ENCODE results near the gene MAP3K12.

GRCh38 chr12:53450936-53451335 lies 48.3 kb downstream of the MAP3K12 start:
- no peak for TF ChIP-seq CTCF (IDR thresholded peaks at IDR 0.05)
- TF ChIP-seq POLR2A (IDR thresholded peaks at IDR 0.05): no peak

Measured in heart left ventricle (tissue), 13 donors.